OCI-LY1 (cell line): ENCODE results near the gene DNALI1.

Experiments
- EZH2 ChIP-seq: fragments of 200-600 bp; sonication (generic), shearing (Covaris generic); IDR thresholded peaks from 2 replicates; pipeline ENCODE4 v1.8.0; 2017; ENCODE audit warnings: borderline replicate concordance, mixed run types, mild to moderate bottlenecking, antibody characterized with exemption, low read length, moderate library complexity, mixed read lengths
- TF ChIP-seq, protein P1 (sequence below): fragments of 200-600 bp; sonication (generic), shearing (Covaris generic); IDR thresholded peaks from 2 replicates; pipeline ENCODE4 v1.5.1; 2017; ENCODE audit warnings: mild to moderate bottlenecking, antibody characterized with exemption, low read length, moderate library complexity, mixed read lengths

DNA sequence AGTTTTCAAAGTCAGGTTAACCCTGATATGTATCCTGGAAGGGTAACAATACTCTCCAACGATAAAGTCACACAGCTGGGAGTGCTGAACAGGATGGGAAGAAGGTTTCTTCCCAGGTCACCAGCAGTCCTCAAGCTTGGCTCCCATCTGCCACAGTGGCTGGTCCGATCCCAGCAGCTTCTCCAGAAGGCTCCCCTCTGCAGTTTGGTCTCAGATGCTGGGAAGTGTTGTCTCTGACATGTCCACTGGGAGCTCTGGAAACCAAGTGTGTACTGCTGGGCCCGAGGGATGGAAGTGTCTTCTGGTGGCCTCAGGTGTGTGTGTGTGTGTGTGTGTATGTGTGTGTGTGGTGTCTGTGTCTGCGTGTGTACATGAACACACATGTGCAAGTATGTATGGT, 55.4 kb downstream of the DNALI1 start:
- TF ChIP-seq, protein P1, sequence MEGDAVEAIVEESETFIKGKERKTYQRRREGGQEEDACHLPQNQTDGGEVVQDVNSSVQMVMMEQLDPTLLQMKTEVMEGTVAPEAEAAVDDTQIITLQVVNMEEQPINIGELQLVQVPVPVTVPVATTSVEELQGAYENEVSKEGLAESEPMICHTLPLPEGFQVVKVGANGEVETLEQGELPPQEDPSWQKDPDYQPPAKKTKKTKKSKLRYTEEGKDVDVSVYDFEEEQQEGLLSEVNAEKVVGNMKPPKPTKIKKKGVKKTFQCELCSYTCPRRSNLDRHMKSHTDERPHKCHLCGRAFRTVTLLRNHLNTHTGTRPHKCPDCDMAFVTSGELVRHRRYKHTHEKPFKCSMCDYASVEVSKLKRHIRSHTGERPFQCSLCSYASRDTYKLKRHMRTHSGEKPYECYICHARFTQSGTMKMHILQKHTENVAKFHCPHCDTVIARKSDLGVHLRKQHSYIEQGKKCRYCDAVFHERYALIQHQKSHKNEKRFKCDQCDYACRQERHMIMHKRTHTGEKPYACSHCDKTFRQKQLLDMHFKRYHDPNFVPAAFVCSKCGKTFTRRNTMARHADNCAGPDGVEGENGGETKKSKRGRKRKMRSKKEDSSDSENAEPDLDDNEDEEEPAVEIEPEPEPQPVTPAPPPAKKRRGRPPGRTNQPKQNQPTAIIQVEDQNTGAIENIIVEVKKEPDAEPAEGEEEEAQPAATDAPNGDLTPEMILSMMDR: no peak
- TF ChIP-seq EZH2: no peak
